T-helper 2 cell (primary cell): ENCODE data around the gene SMURF1.
A peak's percentile ranks its signal among the peaks of the same experiment; 100 is the strongest.
"Not testable (repeated sequence)": the region's sequence is repeated elsewhere in the genome, so short reads cannot be mapped to it uniquely, and the experiment has no call there.

Experiments used
- DNase-seq, 5 experiments: peaks; one replicate each; pipeline versions ENCODE4 v3.0.0 to v3.0.0-alpha.2; 2012 to 2022

SMURF1 gene

DNA sequence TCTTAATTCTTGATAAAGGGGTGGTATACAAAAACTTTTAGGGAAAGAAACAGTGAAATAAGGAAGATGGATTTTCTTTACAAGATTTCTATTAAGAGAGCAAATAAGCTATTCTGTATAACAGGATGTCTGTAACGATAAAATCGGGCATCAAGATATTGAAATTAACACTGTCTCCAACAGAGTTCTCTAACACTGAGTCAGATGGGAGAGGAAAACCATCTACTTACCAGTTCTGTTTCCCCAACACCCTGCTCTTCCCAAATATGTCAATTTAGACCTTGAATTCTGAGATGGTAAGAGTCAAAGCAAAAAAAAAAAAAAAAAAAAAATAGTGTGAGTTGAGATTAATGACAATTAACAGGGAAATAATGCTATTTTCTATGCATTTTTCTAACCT lies 23.0 kb downstream of the SMURF1 start:
- DNase-seq = no peak

DNA sequence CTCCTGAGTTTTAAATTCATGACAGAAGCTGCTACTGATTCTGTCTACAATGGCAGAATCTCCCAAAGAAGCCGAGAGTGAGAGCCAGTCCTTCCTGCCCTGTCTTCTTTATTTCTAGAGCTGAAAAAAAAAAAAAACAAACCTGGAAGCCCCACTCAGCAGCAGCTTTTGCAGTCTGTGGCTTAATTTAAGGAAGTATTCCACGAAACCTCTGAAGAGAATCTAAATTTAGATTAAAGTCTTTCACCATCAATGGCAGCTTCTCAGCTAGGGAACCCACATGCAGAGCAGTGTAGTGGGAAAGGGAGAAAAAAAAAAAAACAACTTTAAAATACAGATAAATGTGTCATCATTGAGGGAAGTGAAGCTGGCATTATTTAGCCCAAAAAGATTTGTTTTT lies 23.4 kb downstream of the SMURF1 start:
- no peak for DNase-seq

DNA sequence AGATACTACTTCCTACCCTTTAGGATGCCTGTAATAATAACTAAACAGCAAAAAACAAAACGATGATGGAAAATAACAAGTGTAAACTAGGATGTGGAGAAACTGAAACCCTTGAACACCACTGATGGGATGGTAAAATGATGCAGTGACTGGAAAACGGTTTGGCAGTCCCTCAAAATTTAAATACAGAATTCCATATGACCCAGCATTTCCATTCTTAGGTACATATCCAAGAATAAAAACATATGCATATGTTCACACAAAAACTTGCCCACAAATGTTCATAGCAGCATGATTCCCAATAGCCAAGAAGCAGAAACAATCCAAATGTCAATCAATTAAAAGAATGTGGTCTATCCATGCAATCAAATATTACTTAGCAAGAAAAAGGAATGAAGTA lies 25.8 kb downstream of the SMURF1 start:
- no peak for DNase-seq

DNA sequence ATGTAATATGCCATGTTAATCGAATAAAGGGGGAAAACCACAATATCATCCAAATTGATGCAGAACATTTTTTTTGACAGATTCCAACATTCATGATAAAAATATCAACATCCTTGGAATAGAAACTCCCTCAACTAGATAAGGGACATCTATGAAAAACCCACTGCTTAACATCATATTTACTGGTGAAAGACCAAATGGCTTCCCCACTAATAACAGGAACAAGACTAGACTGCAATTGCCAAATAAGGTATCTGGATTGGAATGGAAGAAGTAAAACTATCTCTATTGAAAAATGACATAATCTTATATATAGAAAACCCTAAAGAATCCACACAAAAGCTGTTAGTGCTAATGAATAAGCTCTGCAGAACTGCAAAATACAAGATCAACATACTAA lies 27.8 kb downstream of the SMURF1 start:
- DNase-seq = no peak

DNA sequence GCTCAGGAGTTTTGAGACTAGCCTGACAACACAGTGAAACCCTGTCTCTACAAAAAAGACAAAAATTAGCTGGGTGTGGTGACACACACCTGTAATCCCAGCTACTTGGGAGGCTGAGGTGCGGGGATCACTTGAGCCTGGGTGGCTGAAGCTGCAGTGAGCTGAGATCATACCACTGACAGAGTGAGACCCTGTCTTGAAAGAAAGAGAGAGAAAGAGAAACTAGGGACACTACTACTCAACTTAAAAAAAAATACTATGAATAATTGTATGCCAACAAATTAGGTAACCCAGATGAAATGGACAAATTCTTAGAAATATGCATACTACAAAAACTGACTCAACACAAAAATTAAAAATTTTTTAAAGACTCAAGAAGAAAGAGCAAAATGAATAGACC lies 28.5 kb downstream of the SMURF1 start:
- no peak for DNase-seq

DNA sequence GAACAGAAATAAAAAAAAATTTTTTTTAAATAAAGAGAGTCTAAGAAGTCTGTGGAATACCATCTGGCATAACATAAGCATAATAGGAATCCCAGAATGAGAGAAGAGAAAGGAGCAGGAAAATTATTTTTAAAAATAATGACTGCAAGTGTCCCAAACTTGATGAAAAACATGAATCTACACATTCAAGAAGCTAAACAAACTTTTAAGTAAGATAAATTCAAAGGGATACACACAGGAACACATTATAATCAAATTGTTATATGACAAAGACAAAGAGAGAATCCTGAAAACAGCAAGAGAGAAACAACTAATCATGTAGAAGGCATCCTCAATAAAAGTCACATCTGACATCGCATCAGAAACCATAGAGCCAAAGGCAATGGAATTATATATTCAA lies 30.9 kb downstream of the SMURF1 start:
- no peak for DNase-seq

DNA sequence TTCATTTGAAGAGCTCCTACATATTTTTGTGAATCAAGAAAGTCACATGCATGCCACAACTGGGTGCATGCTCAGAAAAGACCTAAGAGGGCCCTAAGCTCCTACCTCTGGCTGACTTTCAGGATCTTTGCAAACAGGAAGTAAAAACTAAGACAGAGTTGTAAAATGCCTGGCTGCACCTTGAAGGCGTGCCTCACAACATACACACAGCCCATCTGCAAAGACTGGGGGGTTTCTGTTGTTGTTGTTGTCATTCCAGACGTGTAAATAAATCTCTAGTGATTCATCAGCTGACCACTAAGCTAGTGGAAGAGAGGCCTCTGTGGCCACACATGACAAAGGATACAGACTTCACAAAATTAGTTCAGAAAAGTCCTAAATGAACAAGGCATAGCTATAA lies 31.8 kb downstream of the SMURF1 start:
- DNase-seq = no peak

DNA sequence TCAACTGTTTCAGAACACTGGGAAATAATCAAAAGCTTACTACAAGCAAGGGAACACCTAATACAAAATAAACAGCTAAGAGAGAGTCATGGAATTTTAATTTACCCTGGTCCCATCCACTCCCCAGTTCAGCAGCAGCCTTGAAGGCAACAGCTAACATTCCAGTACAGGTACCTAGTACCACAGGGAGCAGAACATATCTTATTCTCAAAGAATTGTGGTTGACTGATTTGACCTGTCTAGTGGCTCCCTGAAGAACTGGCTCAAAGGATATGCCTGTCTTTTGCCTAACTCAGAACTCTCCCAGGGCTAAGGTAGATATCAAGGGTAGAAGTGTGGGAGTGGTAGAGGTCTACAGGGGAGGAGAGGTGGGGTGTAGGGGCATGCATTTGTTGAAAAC lies 32.3 kb downstream of the SMURF1 start:
- no peak for DNase-seq

DNA sequence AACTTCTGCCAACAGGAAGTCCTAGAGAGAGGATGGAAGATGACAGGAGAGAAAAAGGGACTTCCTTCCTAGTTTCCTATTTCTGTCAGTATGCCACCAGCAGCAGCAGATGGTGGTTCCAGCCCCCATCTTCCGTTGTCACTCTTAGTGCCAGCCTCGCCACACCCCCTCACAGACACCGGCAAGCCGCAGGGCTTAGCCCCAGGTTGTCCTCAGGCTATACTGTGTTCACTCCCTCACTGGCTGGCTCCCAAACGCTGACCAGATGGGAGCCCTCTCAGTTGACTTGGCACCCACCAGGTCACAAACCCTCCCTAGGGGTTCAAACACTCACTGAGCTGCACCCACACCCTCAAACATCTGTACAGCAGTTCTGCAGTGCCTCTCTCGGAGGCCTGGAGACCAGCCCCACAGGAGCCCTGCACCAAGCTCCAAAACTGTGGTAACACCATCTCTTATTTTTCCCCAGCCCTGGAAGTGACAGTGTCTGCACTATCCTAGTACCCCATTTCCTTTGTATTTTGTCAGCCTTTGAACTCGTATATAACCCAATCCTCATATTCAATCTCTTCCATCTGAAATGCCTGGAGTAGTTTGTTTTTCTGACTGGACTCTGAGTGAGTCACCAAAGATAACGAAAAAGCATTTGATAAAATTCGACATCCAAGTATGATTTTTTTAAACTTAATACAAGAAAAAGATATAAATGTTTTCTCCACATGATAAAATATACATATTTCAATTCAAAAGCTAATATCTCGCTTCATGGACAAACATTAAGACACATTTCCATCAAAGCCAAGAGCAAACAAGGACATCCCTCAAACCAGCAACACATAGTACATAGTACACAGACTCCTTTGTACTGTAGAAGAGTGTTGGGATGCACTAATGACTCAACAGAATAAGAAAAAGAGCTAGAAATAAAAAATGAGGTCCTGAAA lies 34.5 kb downstream of the SMURF1 start:
- DNase-seq = no peak

DNA sequence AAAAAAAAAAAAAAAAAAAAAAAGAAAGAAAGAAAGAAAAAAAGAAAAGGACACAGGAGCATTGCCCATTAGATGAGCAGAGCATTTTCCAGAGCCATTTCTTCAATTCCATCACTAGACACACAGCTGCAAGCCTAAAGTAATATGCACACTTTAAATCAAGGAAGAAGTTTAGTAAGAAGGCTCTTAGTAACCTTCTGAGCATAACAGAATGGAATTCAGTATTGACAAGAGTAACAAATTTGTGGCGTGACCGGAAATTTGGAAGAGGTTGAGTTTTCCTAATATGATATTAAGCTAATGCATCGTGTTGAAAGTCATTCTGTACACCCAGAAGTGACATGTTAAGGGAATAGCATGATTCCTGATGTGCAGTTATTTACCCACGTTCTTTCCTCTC lies 35.3 kb downstream of the SMURF1 start:
- no peak for DNase-seq

DNA sequence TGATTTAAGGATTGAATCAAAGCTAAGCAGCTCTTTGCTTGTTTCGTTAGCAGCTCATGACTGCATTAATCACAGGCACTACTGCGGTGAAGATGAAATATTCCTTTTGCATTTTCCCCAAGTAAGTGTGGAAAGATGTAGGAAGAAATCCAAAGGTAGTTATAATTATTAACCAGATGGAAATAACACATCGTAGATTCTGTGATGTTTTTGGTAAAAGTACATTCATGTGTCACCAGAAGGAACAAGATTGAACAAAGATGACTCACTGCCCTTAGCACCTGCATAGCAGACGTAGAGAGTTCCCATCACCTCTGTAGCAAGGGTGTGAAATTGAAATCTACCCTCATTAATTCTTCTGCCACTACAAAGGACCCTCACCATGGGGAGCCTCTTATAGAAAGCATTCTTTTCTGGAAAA lies 37.1 kb downstream of the SMURF1 start:
- no peak for DNase-seq

DNA sequence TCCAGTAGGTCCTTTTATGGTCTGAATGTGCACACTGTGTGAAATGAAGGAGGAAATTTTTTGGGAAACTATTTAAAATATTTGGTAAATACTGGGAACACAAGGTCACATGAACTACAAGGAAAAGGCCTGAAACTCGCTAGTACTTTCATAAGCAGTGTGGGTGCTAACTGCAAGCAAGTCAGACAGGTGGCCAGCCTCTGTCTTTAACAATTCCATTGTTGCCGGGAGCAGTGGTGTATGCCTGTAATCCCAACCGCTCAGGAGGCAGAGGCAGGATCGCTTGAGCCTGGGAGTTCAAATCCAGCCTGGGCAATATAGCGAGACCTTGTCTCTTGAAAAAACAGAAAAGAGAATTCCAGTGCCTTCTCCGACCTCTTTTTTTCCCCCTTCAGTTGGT lies 37.5 kb downstream of the SMURF1 start:
- DNase-seq = no peak

DNA sequence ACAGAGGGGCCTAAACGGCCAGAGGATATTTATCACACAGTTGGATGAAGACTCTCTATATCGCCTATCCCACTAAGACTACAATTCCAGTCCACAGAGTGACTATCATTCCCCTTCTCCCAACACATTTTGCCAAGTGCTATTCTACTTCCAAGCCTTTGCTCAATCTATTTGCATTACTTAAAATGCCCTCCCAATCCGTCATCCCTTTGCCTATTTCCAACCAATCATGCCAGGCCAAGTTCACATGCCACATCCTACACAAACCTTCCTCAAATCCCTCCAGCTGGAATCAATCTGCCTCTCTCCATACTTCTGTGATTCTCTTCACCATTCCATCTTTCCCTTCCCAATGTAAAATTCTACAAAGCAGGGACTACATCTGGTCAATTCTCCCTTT lies 38.2 kb downstream of the SMURF1 start:
- no peak for DNase-seq

DNA sequence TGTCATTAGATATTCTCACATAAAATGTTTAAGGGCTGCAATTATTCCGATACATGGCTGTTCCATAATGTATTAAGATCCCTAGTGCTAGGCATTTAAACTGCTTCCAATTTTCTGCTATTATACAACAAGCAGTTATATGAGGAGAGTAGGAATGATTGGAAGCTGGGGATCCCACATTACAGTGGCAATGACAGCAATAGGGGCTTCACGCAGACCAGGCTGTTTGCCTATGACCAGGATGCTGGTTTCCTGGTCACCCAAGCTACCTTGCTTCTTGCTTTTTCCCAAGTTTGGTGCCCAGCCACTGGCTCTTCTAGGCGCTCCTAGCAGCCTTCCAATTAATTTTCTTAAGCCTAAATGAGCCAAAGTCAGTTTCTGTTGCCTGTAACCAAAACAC lies 39.3 kb downstream of the SMURF1 start:
- no peak for DNase-seq

DNA sequence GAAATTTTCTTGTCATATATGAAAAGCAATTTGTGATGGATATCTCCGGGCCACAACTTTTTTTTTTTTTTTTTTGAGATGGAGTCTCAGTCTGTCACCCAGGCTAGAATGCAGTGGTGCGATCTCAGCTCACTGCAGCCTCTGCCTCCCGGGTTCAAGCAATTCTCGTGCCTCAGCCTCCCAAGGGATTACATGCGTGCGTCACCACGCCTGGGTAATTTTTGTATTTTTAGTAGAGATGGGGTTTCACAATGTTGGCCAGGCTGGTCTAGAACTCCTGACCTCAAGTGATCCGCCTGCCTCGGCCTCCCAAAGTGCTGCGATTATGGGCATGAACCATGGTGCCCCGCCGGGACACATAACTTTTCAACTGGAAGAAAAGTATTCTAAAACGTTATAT lies 40.1 kb downstream of the SMURF1 start:
- not testable (repeated sequence) for DNase-seq

DNA sequence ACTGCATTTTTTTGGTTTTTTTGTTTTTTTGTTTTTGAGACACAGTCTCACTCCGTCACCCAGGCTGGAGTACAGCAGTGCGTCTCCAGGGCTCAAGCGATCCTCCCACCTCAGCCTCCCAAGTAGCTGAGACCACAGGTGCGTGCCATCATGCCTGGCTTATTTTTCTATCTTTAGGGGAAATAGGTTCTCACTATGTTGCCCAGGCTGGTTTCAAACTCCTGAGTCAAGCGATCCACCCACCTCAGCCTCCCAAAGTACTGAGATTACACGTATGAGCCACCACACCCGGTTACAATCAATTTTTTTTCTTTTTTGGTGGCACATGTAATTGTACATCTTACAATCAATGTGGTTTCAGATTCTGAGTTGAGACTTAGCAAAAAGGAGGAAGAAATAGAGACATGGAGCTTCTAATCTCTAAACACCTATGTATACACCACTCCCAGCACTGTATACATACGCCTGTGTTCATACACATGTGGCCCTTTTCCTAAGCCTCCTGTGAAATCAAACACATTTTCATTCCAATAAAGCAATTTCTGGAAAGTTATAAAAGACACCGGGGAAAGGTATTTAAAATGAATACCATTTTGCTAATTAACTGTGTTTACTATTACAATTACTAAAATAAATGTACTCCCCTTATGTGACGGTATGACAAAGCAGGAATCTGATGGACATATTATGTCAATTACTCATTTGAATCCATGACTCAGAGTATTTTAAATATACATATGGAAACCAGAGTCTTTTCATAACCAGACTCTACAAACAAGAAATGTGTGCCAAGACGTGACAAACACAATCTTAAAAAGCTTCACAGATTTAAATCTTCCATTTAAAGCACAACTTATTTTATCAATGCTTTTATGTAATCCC lies 40.9 kb downstream of the SMURF1 start:
- DNase-seq = peak in 2 of 5 experiments; percentile 24 to 80

DNA sequence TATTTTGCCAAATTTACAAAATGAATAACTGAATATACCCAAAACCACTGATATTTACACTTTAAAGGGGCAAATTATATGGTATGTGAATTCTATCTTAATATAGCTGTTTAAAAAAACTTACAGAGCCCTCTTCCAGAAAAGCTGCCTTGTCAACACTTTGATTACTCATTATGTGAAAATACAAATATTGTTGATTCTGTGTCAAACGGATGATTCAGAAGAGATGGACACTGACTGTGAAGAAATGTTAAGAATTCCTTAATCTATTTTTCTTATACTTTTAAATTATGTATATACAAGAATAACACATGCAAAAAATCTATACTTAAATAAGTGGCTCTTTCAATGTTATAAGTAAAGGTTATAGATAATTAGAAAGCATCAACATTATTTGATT lies 41.5 kb downstream of the SMURF1 start:
- DNase-seq = no peak

DNA sequence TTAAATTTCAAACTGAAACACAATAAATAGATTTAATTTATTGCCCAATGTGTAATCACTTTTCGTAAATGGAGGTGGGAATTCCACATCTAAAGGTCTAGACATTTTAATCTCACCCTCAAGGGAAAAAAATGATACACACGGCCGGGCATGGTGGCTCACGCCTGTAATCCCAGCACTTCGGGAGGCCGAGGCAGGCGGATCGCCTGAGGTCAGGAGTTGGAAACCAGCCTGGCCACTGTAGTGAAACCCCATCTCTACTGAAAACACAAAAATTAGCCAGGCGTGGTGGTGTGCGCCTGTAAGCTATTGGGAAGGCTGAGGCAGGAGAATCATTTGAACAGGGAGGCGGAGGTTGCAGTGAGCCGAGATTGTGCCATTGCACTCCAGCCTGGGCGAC lies 42.4 kb downstream of the SMURF1 start:
- DNase-seq = not testable (repeated sequence)

DNA sequence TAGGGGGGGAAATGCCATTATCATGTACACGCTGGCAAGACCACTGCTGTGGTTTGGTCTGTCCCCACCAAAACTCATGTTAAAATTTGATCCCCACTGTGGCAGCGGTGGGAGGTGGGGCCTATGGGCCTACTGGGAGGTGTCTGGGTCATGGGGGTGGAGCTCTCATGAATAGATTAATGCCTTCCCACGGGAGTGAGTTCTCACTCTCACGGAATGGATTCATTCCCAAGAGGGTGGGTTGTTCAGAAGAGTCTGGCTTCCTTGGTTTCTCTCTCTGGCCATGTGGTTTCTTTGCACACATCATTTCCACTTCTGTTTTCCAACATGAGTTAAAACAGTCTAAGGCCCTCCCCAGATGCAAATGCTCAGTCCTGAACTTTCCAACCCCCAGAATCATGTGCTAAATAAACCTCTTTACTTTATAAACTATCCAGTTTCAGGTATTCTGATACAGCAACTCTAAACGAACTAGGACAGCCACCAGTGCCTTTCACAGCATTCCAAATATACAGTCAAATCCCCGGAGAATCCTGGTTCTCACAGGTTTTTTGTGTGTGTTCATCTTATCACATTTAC lies 44.3 kb downstream of the SMURF1 start:
- no peak for DNase-seq

DNA sequence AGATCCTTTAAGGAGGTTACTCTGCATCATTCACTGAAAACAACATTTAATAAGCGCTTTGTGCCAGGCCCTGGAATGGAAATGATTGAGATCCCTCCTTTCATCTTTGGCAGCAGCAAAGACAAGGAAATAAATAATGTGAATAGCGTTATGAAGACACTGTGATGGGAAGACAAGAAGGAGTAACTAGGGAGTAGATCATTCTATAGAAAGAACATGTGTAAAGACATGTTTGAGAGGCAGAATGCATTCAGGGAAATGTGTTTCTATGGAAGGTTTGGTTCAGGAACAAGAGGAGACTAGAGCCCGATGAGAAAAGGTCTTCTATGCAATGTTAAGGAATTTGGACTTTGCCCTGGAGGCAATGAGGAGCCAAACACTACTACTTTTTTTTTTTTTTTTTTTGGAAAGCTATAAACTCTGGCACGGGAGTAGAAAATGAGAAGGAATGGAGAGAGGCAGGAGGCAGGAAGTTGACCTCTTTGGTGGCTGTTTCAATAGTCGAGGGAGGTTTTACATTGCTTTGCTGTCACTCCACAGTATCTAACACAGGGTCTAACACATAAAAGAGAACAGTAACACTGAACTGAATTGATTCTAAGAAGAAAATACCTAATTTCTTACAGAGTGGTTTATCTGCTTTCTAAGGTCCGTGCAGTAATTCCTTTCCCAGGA lies 44.9 kb downstream of the SMURF1 start:
- no peak for DNase-seq

DNA sequence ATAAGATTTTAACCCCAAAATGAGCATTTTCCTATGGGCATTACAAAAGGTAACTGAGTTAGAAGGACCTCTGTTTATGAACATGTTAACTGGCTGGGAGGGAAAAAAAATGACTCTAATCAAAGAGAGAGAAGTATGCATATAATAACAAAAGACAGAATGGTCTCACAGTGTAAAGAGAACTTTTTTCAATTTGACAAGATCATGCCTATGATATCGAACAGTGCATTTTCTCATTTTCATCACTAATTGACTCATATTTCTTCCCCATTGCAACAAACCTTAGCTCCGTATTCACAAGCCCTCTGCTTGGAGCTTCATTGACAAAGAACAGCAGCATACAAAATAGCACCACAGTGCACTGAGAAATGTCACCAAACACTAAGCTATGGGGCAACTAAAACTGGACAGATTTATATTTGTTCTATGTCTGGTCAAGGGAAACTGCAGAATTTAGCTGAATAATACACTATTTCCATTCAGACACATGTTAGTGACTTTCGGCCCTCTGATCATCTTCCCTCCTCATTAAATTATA lies 45.6 kb downstream of the SMURF1 start:
- peak in 1 of 5 experiments; percentile 51 for DNase-seq

DNA sequence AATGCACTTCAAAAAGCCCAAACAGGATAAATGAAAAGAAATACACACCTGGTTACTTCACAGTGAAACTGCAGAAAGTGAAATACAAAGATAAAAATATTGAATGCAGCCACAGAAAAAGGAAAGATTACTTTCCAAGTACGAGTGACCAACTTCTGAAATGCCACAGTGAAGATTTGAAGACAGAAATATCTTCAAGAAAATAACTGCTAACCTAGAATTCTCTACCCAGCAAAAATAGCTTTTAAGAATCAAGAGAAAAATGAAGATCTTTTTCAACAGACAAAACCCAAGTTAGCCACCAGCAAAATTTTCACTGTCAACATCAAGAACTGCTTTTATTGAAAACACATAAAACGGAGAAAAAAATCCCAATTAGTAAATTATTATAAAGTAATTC lies 46.2 kb downstream of the SMURF1 start:
- DNase-seq = no peak
